Loucy (cell line): ENCODE results near the gene SNCAIP.

Experiments used
- EZH2phosphoT487 ChIP-seq: fragments of 200-600 bp; IDR thresholded peaks from 2 replicates; pipeline ENCODE4 v1.6.1; 2018; ENCODE audit warnings: antibody characterized with exemption, mild to moderate bottlenecking, moderate library complexity, borderline replicate concordance
- TF ChIP-seq, protein P1 (sequence below): fragments of 200-600 bp; sonication (generic); conservative IDR thresholded peaks from 2 replicates; pipeline ENCODE4 v1.5.1; 2014; ENCODE audit warnings: mild to moderate bottlenecking, antibody characterized with exemption, low read length

DNA sequence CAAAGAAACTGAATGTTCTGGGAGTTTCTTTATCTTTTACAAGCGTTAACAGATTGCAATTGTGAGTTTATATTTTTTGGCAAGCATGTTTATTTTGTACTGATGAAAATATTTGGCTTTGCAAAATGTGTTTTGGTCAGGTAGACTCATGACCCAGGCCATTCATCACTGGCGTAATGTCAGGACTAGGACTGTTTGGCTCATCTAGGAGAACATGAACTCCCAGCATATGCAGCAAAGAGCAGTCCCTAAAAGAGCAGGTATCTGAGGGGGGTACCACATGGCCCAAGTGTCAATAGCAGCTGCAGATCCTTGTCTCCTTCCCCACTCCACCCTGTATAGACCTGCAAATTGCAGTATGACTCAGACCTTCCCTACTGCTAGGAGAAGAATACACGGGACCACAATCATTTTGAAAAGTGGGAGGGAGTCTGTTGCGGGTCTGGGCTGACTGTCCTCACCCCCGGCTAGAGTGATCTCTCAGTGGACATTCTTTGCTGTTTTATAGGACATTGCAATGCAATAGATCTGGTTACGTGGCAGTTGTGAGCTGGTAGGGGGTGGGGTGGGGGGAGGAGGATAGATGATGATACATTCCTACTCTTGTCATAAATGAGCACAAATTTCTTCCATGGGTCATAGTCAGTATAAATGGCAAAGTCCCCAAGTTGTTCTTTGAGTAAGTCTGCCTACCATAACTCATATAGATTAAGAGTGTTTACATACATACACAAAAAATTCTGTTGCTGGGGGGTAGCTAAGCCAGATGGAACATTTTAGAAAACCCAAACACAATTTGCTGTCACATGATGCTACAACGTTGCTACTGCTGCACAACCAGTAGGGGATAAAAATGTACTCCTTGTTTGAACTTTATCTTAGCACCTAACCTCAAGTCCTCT is 20.8 kb upstream of the SNCAIP start:
- no peak for TF ChIP-seq EZH2phosphoT487
- TF ChIP-seq, protein P1, sequence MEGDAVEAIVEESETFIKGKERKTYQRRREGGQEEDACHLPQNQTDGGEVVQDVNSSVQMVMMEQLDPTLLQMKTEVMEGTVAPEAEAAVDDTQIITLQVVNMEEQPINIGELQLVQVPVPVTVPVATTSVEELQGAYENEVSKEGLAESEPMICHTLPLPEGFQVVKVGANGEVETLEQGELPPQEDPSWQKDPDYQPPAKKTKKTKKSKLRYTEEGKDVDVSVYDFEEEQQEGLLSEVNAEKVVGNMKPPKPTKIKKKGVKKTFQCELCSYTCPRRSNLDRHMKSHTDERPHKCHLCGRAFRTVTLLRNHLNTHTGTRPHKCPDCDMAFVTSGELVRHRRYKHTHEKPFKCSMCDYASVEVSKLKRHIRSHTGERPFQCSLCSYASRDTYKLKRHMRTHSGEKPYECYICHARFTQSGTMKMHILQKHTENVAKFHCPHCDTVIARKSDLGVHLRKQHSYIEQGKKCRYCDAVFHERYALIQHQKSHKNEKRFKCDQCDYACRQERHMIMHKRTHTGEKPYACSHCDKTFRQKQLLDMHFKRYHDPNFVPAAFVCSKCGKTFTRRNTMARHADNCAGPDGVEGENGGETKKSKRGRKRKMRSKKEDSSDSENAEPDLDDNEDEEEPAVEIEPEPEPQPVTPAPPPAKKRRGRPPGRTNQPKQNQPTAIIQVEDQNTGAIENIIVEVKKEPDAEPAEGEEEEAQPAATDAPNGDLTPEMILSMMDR, result no peak
